ENCODE measurements around the gene AGAP5.

The AGAP5 gene

DNA sequence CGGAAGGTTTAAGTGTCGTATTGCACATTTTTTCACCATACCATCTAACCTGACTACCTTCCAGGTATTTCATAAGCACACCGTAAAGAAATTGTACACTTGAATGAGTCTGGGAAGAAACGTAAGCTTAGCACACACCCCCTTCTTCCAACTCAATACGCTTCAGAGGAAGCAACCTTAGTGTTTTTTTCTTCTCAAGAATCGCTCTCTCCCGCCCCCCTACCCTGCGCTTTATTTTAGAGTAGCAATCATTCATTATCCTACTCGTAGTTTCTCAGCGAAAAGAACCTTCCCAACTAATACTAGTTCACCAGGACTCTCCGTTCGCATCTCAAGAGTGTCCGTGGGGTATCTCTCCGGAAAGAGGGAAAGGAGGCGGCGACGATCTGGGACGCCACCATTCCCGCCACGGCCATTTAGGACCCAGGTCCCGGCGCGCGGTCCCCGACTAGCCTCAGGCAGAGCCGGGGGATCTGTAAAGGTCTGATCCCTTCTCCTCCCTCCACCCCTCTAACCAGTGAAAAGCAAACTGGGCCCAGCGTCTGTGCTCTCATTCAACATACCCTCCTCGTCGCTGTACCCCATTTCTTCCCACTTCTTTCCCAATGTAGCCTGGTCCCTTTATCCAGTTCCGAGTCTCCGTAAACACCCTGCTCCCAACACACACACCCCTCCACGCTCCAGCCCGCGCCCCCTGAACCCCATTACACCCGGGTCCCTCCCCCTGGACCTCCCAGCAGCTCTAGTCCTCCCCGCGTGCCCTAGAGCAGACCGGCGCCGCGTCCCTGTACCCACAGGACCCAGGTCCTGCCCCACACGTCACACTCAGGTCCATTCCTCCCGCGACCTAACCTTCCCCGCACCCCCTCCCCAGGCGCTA is 72.7 kb downstream of the AGAP5 start:
- no peak for DNase-seq
